Activated T-cell treated with anti-CD3 and anti-CD28 coated beads, Interleukin-2, amount 50 U/mL, for 24 hours (primary cell): Measurements from ENCODE around the gene UBE2N.
"Not testable (repeated sequence)": the region's sequence is repeated elsewhere in the genome, so short reads cannot be mapped to it uniquely, and the experiment has no call there.

ENCODE experiments used
- DNase-seq: peaks from one replicate; pipeline ENCODE4 v3.0.0-alpha.2; 2020
- H3K27ac Mint-ChIP-seq: 2 replicates; pipeline ENCODE4 v1.8.0; 2020; ENCODE audit warnings: mild to moderate bottlenecking, mixed read lengths
- H3K27me3 Mint-ChIP-seq: 2 replicates; pipeline ENCODE4 v1.8.0; 2020; ENCODE audit warnings: mixed read lengths
- H3K36me3 Mint-ChIP-seq: 2 replicates; pipeline ENCODE4 v1.8.0; 2020; ENCODE audit warnings: low read depth, mixed read lengths
- H3K4me1 Mint-ChIP-seq: 2 replicates; pipeline ENCODE4 v1.8.0; 2020; ENCODE audit warnings: low read depth, mixed read lengths
- H3K4me3 Mint-ChIP-seq: 2 replicates; pipeline ENCODE4 v1.8.0; 2020; ENCODE audit warnings: mild to moderate bottlenecking, moderate library complexity, mixed read lengths
- H3K9me3 Mint-ChIP-seq: 2 replicates; pipeline ENCODE4 v1.8.0; 2020; ENCODE audit warnings: mixed read lengths

UBE2N gene

DNA sequence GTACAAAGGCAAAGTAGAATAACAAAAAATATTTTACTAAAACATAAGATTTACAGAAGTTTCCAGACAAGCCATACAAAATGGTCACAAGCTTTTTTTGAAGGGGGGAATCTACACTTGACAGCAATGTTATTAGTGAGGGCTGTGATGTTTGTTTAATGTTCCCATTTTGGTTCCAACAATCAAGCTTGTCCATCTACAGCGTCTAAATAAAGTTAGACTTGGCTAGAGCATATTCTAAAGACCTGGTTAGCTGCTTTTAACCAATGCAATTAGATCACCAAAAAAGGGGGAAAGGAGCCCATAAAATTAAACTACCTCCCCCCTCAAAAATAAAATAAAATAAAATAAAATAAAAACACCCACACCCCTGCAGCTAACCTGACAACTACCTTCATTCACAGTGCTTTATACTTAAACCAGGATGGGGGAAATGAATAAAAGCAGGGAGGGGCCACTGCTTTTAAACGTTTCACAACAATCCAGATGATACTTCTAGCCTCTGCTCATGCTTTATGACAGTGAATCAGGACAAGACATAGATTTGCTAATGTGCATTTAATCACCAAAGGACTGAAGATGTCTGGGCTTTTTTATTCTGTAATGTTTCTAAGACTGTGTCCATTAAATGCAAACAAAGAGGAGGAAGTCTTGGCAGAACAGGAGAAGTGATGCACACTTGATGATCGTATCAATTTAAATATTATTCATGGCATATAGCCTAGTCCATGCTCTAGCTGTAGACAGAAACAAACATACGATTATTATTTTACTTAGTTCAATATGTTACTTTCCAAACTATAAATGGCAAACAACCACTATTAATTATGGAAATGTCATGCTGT, 32.2 kb downstream of the UBE2N start:
- not testable (repeated sequence) for DNase-seq, H3K4me3 Mint-ChIP-seq, H3K9me3 Mint-ChIP-seq, H3K27me3 Mint-ChIP-seq
- Mint-ChIP-seq H3K36me3 (peaks cover 88% of the 10 kb centered on the region), H3K4me1 (peaks cover 71% of the 10 kb centered on the region), H3K27ac (peak overlapping the region; percentile 90)

DNA sequence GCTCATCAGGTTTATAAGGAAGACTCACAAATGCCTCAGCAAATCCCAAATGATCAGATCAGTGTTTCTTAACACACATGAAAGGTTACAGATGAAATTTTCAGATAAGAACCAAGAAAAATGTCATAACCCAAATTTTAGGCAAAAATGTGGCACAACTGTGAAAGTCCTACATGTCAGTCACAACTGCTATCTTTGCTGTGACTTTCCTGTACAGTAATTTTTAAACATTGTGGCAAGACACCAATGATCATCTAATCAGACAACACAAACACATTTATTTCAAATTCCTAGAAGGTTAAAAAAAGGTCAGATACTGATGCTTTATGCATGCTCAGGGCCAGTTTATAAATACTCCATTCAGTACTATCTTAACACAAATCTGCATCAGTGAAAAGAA, 32.9 kb downstream of the UBE2N start:
- Mint-ChIP-seq H3K4me3 (no peak overlapping the region), H3K27ac (peak overlapping the region; percentile 90), H3K9me3 (no peaks in the 10 kb centered on the region), H3K27me3 (no peaks in the 10 kb centered on the region), H3K36me3 (peaks cover 92% of the 10 kb centered on the region), H3K4me1 (peaks cover 70% of the 10 kb centered on the region)
- no peak for DNase-seq

DNA sequence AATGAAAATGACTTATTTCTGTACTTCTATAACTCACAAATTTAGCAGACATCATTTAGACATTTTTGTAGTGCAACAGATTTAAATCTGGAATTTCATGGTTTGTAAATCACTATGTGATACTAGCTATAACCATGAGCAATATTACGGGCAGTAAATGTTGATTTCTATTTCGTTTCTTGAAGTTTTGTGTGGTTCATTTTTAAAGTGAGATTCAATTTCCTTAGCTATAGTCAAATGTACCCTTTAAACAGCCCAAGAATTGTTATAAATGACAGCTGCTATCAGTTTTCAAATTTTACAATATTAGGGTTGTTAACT, 33.8 kb downstream of the UBE2N start:
- H3K9me3 Mint-ChIP-seq = no peaks in the 10 kb centered on the region
- peak overlapping the region; percentile 90 for H3K27ac Mint-ChIP-seq
- no peak overlapping the region for H3K4me3 Mint-ChIP-seq
- H3K36me3 Mint-ChIP-seq = peaks cover 92% of the 10 kb centered on the region
- DNase-seq = no peak
- peaks cover 66% of the 10 kb centered on the region for H3K4me1 Mint-ChIP-seq
- no peaks in the 10 kb centered on the region for H3K27me3 Mint-ChIP-seq

DNA sequence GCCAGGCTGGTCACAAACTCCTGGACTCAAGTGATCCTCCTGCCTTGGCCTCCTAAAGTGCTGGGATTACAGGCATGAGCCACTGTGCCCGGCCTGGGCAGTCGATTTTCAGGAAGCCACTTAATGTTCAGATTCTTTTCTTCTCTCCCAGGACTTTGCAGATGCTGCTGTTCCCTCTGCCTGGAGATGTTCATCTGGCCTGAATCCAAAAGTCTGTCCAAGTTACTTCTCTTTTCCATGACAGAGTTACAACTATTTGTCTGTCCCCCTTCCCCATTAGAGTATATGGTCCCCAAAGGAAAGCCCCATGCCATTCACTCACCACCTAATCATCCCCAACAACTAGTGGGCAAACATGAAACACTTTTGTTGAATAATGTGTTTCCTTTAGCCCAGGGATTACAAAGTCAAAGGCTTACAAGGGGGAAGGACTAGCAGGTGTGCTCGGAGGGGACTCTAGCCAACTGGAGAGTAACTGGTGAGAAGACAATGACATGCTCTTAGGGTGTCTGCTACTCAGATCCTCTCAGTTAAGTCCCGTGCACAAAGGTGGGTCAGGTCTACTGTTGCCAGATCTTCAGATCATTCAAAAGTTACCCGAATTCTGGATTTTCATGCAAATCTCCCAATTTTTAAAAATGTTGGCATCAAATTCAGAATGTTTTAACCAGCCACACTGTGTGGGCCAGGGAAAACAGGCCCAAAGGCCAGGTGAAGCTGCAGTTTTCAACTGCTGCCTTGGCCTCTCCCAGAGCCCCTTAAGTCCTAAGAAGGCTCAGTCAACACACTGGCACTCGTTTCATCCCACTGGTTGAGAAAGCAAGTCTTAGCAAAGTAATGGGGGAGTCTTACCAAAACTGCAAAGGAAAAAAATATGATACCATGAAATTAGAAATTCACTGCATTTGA, 34.4 kb downstream of the UBE2N start:
- no peak overlapping the region for H3K4me3 Mint-ChIP-seq

DNA sequence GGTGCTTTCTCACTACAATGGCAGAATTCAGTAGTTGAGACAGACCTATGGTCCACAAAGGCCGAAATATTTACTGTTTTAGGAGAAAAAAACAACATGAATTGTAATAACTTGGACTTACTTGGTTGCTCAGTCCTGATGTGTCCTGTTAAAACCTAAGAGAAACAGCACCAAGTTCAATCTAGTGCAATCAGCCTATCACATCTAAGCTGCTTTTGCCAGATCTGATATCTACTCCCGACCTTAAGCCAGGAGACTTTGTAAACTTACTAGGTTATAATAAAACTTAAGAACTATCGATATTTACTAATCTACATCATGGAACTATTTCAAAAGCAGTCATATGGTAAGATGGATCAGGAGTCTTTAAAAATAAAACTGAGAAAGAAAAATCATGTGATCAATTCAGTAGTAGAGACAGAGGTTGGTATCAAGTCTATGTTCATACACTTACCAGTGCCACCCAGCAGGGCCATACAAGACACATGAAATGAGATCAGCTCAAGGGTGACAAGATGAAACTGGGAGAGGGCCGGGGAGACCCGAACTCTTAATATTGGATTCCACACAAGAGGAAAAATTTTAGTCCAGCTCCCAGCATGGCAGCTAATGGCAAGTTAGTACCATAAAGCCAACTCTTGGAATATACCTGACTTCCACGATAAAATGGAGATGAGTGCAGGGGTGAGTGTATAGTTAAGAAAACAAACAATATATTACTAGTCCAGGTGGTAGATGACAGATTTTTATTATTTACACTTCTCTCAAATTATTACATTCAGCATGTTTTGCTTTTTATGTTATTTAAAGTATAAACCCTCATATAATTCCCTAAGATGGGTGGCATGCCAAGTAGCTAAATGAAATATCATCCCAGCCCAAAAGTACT, 36.5 kb downstream of the UBE2N start:
- no peaks in the 10 kb centered on the region for H3K27me3 Mint-ChIP-seq
- peak overlapping the region; percentile 69 for H3K27ac Mint-ChIP-seq
- H3K36me3 Mint-ChIP-seq = peaks cover 80% of the 10 kb centered on the region
- H3K4me3 Mint-ChIP-seq = no peak overlapping the region
- peaks cover 53% of the 10 kb centered on the region for H3K4me1 Mint-ChIP-seq
- DNase-seq = no peak
- H3K9me3 Mint-ChIP-seq = no peaks in the 10 kb centered on the region

More for the DNA sequence above, 34.4 kb downstream of the UBE2N start:
- Mint-ChIP-seq H3K27ac (peak overlapping the region; percentile 90), H3K9me3 (no peaks in the 10 kb centered on the region), H3K4me1 (peaks cover 67% of the 10 kb centered on the region), H3K36me3 (peaks cover 94% of the 10 kb centered on the region), H3K27me3 (no peaks in the 10 kb centered on the region)
- no peak for DNase-seq

DNA sequence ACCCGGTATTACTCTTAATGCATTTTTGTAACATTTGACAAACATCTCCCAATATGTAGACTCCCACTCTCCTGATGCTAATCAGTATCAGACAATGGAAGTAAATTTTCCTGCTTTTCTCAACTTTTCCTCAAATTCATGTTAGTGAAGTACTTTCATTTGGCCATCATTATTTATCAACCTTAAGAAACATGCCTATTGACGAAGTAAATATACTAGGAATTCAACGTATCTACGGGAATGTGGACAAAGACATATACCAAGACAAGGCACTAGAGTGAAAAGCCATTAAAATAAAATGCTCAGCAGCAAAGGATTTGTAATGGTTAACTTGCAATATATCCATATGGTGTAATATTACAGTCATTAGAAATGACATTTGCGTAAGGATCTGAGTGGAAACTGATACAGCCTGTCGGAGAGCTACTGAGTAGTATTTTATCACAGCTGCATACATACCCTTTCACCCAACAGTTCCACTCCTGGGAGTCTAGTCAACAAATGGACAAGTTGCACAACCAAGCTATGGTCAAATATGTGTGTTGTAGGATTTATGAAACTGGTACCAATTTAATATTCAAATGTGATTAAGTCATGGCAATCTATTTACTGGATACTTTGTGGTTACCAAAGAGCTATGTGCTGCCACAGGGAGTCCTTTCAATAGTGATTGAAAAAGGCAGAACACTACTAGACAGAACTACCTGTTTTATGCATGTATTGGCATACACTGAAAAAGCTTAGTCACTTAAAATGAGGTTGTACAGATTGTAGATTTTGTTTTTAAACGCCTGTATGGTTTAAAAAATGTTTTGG, 37.6 kb downstream of the UBE2N start:
- Mint-ChIP-seq H3K27me3 (no peaks in the 10 kb centered on the region), H3K4me1 (peaks cover 47% of the 10 kb centered on the region), H3K36me3 (peaks cover 71% of the 10 kb centered on the region), H3K27ac (peak overlapping the region; percentile 28), H3K9me3 (no peaks in the 10 kb centered on the region), H3K4me3 (no peak overlapping the region)
- DNase-seq = no peak

DNA sequence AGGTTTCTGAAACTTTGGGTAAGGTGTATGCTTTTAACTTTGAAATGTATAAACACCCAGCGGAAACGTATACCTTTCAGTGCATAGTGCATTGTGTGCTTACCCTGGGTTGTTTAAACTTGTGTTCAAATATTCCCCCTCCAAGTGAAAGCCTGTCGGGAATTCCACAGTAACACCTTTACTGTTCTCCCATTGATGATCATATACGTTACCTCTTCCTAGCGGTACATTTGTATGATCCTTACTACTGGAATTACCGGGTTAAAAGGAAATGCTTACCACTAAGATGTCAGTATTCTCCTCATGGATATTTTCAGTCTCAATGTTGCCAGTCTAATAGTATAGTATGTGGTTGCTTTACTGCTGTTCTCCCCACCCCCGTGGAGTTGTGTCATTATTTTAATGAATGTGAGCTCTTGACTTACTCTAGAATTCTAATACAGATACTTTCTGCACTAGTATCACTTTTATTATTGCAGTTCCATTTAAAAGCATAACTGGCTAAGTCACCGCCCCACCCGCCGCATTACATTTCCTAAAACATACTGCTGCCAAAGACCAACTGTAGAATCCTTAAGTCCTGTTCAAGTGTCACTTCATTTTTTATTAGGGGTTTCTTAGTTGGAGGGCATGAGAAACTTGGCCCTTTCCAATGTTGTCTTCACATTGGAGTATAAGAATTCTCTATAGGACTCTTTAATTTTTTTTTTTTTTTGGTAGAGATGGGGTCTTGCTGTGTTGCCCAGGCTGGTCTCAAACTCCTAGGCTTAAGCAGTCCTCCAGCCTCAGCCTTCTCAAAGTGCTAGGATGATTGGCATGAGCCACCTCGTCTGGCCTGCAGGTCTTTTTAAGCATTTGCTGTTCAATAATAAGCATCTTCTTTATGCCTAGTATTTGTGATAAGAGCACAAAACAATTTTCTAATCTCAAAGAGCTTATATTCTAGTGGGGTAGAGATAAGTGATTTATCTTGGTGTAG, 39.1 kb downstream of the UBE2N start:
- Mint-ChIP-seq H3K36me3 (peaks cover 69% of the 10 kb centered on the region), H3K27ac (peak overlapping the region; percentile 58)
- no peak for DNase-seq

DNA sequence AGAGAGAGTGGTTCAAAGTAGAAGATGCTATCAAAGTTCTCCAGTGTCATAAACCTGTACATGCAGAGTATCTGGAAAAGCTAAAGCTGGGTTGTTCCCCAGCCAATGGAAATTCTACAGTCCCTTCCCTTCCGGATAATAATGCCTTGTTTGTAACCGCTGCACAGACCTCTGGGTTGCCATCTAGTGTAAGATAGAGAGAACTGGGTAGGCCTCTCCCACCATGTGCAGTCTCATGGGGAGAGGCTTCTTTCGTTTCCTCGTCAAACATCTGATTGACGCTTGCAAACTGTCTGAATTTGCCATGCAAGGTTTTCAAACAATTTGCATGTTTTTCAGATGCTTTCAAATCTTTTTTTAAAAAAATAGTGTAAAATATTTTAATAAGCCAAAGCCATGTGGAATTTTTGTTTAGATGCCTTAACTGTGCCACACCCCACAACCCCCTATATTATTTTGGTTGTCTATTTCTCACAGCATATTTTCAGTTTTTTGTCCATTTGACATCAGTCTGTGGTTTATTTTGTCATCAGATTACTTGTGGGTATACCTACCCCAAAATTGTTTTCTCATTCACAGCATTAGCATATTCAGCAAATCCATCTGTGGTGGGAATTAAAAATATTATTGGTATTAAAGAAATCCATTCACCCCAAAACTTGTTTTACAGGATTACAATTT, 42.4 kb downstream of the UBE2N start:
- not testable (repeated sequence) for H3K9me3 Mint-ChIP-seq, H3K27ac Mint-ChIP-seq, DNase-seq, H3K4me3 Mint-ChIP-seq, H3K27me3 Mint-ChIP-seq
- H3K4me1 Mint-ChIP-seq = peaks cover 15% of the 10 kb centered on the region
- H3K36me3 Mint-ChIP-seq = peaks cover 63% of the 10 kb centered on the region

More for the DNA sequence above, 39.1 kb downstream of the UBE2N start:
- Mint-ChIP-seq H3K4me3 (no peak overlapping the region), H3K27me3 (no peaks in the 10 kb centered on the region), H3K4me1 (peaks cover 31% of the 10 kb centered on the region), H3K9me3 (no peaks in the 10 kb centered on the region)

DNA sequence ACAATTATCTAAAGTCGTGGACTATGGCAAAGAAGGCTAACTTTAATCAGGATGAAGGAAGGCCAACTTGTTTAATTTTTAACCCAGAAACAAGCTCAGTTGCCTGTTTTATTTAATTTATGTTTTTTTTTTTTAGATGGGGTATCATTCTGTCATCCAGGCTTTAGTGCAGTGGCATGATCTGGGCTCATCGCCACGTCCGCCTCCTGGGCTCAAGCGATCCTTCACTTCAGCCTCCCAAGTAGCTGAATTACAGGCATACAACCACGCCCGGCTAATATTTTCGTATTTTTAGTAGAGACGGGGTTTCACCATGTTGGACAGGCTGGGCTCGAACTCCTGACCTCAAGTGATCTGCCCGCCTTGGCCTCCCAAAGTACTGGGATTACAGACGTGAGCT, 44.3 kb downstream of the UBE2N start:
- H3K9me3 Mint-ChIP-seq = no peaks in the 10 kb centered on the region
- H3K4me1 Mint-ChIP-seq = peaks cover 8% of the 10 kb centered on the region
- no peaks in the 10 kb centered on the region for H3K27me3 Mint-ChIP-seq
- H3K36me3 Mint-ChIP-seq = peaks cover 51% of the 10 kb centered on the region
- no peak overlapping the region for H3K27ac Mint-ChIP-seq
- H3K4me3 Mint-ChIP-seq = no peak overlapping the region
- no peak for DNase-seq

DNA sequence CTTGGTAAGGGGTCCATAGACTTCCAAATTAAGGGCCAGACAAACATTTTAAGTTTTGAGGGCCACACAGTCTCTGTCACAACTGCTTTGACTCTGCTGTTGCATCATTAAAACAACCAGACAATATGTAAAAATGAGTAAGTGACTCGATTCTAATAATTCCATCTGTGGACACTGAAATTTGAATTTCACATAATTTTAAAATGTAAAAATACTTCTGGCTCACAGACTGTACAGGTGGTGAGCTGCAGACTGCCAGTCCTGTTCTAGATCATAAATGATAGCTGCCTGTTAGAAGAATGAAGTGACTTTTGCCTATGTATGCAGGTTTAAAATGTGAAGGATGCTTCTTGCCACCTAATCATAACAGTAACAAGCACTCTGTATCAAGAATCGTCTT, 48.3 kb downstream of the UBE2N start:
- Mint-ChIP-seq H3K36me3 (peaks cover 70% of the 10 kb centered on the region), H3K27ac (peak overlapping the region; percentile 33), H3K4me3 (no peak overlapping the region)

DNA sequence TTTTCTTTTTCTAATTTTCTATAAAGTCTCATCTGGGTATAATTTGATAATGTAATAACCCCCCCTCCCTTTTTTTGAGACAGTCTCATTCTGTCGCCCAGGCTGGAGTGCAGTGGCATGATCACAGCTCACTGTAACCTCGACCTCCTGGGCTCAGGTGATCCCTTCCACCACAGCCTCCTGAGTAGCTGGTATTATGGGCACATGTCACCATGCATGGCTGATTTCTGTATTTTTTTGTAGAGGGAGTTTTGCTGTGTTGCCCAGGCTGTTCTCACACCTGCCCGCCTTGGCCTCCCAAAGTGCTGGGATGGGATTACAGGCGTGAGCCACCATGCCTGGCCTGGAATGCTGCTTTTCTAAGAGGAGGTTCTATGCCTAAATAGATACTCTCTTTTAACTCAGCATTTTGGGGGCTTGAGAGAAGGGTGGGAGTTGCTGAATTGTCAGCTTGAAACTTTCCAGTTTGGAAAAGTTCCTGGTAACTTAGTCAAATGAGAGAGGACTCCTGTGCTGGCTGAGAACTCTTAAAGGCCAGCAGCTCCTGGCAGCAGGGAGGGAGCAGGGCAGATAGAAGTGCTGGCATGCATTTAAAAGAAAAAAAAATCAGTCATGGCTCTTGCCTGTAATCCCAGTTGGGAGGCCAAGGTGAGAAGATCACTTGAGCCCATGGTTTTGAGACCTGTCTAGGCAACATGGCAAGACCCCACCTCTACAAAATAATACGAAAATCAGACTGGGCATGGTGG, 51.0 kb downstream of the UBE2N start:
- peaks cover 53% of the 10 kb centered on the region for H3K4me1 Mint-ChIP-seq
- no peaks in the 10 kb centered on the region for H3K9me3 Mint-ChIP-seq
- peaks cover 62% of the 10 kb centered on the region for H3K36me3 Mint-ChIP-seq
- H3K27me3 Mint-ChIP-seq = no peaks in the 10 kb centered on the region
- H3K27ac Mint-ChIP-seq = peak overlapping the region; percentile 75
- H3K4me3 Mint-ChIP-seq = no peak overlapping the region
- no peak for DNase-seq

More for the DNA sequence above, 48.3 kb downstream of the UBE2N start:
- H3K9me3 Mint-ChIP-seq = no peaks in the 10 kb centered on the region
- peaks cover 34% of the 10 kb centered on the region for H3K4me1 Mint-ChIP-seq
- H3K27me3 Mint-ChIP-seq = no peaks in the 10 kb centered on the region
- no peak for DNase-seq

DNA sequence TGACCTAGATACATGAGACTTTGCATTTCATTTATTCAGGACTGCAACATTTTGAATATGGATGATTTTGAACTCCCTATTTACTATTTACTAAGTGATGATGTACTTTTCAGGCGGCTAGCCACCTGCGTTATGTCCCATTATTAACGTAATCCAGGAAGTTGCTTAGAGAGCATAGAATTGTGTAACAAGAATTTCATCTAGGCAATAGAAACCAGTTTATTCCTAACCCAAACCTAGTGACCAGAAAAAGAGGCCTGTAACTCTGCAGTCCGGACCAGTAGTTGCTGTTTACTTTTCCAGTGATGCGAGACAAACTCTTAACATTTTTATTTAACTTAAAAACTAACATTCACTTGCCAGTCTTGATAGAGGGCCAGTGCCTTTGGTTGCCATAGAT, 51.7 kb downstream of the UBE2N start:
- peaks cover 58% of the 10 kb centered on the region for H3K4me1 Mint-ChIP-seq
- peaks cover 65% of the 10 kb centered on the region for H3K36me3 Mint-ChIP-seq
- H3K27me3 Mint-ChIP-seq = no peaks in the 10 kb centered on the region
- DNase-seq = no peak
- no peaks in the 10 kb centered on the region for H3K9me3 Mint-ChIP-seq
- H3K4me3 Mint-ChIP-seq = no peak overlapping the region
- H3K27ac Mint-ChIP-seq = peak overlapping the region; percentile 89
